ENCODE measurements around the gene UNG.

The UNG gene

GRCh38 chr12:109099431-109100020, 2.1 kb downstream of the UNG start:
- no peak for DNase-seq
- CTCF ChIA-PET, result interaction anchor here (1.0 to 2.8 kb wide), 2 partner anchors 13 to 27 kb away, joined by 3 to 17 read pairs; no protein-coding TSS in a partner anchor
- Mint-ChIP-seq H3K36me3 (peaks cover 28% of the 10 kb centered on the region), H3K9me3 (no peaks in the 10 kb centered on the region), H3K4me3 (peak overlapping the region; percentile 75), H3K4me1 (peaks cover 27% of the 10 kb centered on the region), H3K27me3 (peaks cover 3% of the 10 kb centered on the region), H3K27ac (peak overlapping the region; percentile 43)

GRCh38 chr12:109100741-109101140, 3.3 kb downstream of the UNG start:
- H3K4me1 Mint-ChIP-seq, result peaks cover 27% of the 10 kb centered on the region
- H3K27ac Mint-ChIP-seq, result no peak overlapping the region
- CTCF ChIA-PET, result interaction anchor here (2.8 kb wide), 1 partner anchor 12 kb away, joined by 17 read pairs; no protein-coding TSS in a partner anchor
- H3K4me3 Mint-ChIP-seq, result no peak overlapping the region
- peaks cover 3% of the 10 kb centered on the region for H3K27me3 Mint-ChIP-seq
- no peaks in the 10 kb centered on the region for H3K9me3 Mint-ChIP-seq
- no peak for DNase-seq
- peaks cover 35% of the 10 kb centered on the region for H3K36me3 Mint-ChIP-seq

DNA sequence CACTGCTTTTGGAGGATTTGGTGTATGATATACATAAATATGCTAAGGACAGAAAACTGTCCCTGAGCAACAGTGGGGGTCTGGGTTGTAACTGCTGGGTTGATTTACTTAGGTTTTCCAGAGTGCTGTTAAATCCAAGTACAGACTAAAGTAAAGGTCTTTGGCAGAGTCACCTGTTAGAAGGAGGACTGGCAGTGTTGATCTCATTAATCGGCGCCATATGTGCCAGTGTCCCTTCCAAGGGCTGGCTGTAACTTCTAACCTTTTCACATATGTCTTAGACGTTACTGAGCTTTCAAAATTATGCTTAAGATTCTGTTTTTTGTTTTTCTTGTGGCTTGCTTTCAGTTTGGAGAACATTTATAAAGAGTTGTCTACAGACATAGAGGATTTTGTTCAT, 5.1 kb downstream of the UNG start:
- Mint-ChIP-seq H3K27ac (no peak overlapping the region), H3K9me3 (no peaks in the 10 kb centered on the region), H3K36me3 (peaks cover 37% of the 10 kb centered on the region), H3K4me1 (peaks cover 27% of the 10 kb centered on the region), H3K4me3 (no peak overlapping the region), H3K27me3 (peaks cover 3% of the 10 kb centered on the region)
- no peak for DNase-seq
- CTCF ChIA-PET, result interaction anchor here (0.6 to 1.9 kb wide), 3 partner anchors 9 to 242 kb away, joined by 3 to 5 read pairs (median 4); no protein-coding TSS in a partner anchor

- H3K27ac Mint-ChIP-seq, result no peak overlapping the region
- H3K4me3 Mint-ChIP-seq, result no peak overlapping the region
- peaks cover 3% of the 10 kb centered on the region for H3K27me3 Mint-ChIP-seq
- H3K36me3 Mint-ChIP-seq, result peaks cover 34% of the 10 kb centered on the region
- H3K9me3 Mint-ChIP-seq, result no peaks in the 10 kb centered on the region
- DNase-seq, result no peak
- H3K4me1 Mint-ChIP-seq, result peaks cover 5% of the 10 kb centered on the region
- CTCF ChIA-PET, result no interaction called here
Observed at GRCh38 chr12:109105176-109105575, 7.8 kb downstream of the UNG start.

GRCh38 chr12:109109746-109110350, 12.5 kb downstream of the UNG start:
- peaks cover 19% of the 10 kb centered on the region for H3K36me3 Mint-ChIP-seq
- H3K9me3 Mint-ChIP-seq, result no peaks in the 10 kb centered on the region
- DNase-seq, result no peak
- H3K27me3 Mint-ChIP-seq, result no peaks in the 10 kb centered on the region
- no peak overlapping the region for H3K4me3 Mint-ChIP-seq
- CTCF ChIA-PET, result interaction anchor here (0.6 to 0.7 kb wide), 2 partner anchors 10 to 284 kb away, joined by 3 read pairs; no protein-coding TSS in a partner anchor
- H3K4me1 Mint-ChIP-seq, result peaks cover 23% of the 10 kb centered on the region
- H3K27ac Mint-ChIP-seq, result no peak overlapping the region

- Mint-ChIP-seq H3K27me3 (no peaks in the 10 kb centered on the region), H3K4me3 (peak overlapping the region; percentile 73), H3K4me1 (peaks cover 32% of the 10 kb centered on the region), H3K9me3 (no peaks in the 10 kb centered on the region), H3K27ac (peak overlapping the region; percentile 79), H3K36me3 (peaks cover 12% of the 10 kb centered on the region)
- CTCF ChIA-PET, result interaction anchor here (0.9 to 2.7 kb wide), 8 partner anchors 9 to 282 kb away, joined by 3 to 17 read pairs (median 5); no protein-coding TSS in a partner anchor
- DNase-seq, result peak; percentile 70
Observed at GRCh38 chr12:109110988-109111495, 13.6 kb downstream of the UNG start.

- no peaks in the 10 kb centered on the region for H3K9me3 Mint-ChIP-seq
- H3K4me3 Mint-ChIP-seq, result no peak overlapping the region
- H3K27ac Mint-ChIP-seq, result no peak overlapping the region
- H3K27me3 Mint-ChIP-seq, result no peaks in the 10 kb centered on the region
- H3K4me1 Mint-ChIP-seq, result peaks cover 32% of the 10 kb centered on the region
- CTCF ChIA-PET, result interaction anchor here (0.9 to 2.7 kb wide), 11 partner anchors 8 to 280 kb away, joined by 3 to 17 read pairs (median 5); no protein-coding TSS in a partner anchor
- peaks cover 9% of the 10 kb centered on the region for H3K36me3 Mint-ChIP-seq
- DNase-seq, result no peak
Observed at GRCh38 chr12:109112720-109113465, 15.5 kb downstream of the UNG start.

DNA sequence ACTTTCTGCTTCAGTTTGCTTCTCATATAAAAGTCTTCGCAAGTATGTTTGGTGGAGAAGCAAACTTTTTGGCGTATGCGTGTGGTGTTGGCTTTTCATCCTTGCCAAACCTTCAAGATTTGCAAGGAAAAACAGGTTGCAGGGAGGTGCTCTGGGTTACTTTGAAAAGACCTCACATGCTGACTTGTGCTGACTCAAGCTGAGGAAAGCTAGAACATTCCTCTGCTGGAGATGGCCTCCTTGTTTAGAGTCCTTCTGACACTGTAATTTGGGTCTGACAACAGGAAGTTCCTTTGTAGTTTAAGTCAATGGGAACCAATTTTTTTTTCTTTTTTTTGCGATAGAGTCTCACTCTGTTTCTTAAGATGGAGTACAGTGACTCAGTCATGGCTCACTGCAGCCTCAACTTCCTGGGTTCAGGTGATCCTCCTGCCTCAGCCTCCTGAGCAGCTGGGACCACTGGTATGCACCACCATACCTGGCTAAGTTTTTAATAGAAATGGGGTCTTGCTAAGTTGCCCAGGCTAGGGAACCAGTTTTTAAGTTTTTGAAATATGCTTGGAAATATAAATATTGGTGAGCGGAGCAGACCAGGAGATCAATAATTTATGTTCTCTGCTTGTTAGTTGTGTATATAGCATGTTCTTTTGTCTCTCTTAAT, 16.4 kb downstream of the UNG start:
- Mint-ChIP-seq H3K36me3 (peaks cover 8% of the 10 kb centered on the region), H3K27me3 (no peaks in the 10 kb centered on the region), H3K27ac (no peak overlapping the region), H3K9me3 (no peaks in the 10 kb centered on the region), H3K4me1 (peaks cover 32% of the 10 kb centered on the region), H3K4me3 (no peak overlapping the region)
- DNase-seq, result no peak
- CTCF ChIA-PET, result interaction anchor here (2.4 to 2.7 kb wide), 2 partner anchors 15 to 275 kb away, joined by 15 to 17 read pairs; no protein-coding TSS in a partner anchor

- H3K27ac Mint-ChIP-seq, result no peak overlapping the region
- H3K4me1 Mint-ChIP-seq, result peaks cover 32% of the 10 kb centered on the region
- no peaks in the 10 kb centered on the region for H3K27me3 Mint-ChIP-seq
- H3K36me3 Mint-ChIP-seq, result peaks cover 6% of the 10 kb centered on the region
- CTCF ChIA-PET, result no interaction called here
- H3K4me3 Mint-ChIP-seq, result no peak overlapping the region
- no peak for DNase-seq
- H3K9me3 Mint-ChIP-seq, result no peaks in the 10 kb centered on the region
Observed at GRCh38 chr12:109114644-109115043, 17.2 kb downstream of the UNG start.

GRCh38 chr12:109115404-109115757, 18.0 kb downstream of the UNG start:
- H3K9me3 Mint-ChIP-seq, result no peaks in the 10 kb centered on the region
- DNase-seq, result no peak
- CTCF ChIA-PET, result interaction anchor here (0.7 kb wide), 1 partner anchor 268 kb away, joined by 3 read pairs; no protein-coding TSS in a partner anchor
- no peak overlapping the region for H3K27ac Mint-ChIP-seq
- peaks cover 2% of the 10 kb centered on the region for H3K36me3 Mint-ChIP-seq
- no peak overlapping the region for H3K4me3 Mint-ChIP-seq
- H3K4me1 Mint-ChIP-seq, result peaks cover 30% of the 10 kb centered on the region
- no peaks in the 10 kb centered on the region for H3K27me3 Mint-ChIP-seq

DNA sequence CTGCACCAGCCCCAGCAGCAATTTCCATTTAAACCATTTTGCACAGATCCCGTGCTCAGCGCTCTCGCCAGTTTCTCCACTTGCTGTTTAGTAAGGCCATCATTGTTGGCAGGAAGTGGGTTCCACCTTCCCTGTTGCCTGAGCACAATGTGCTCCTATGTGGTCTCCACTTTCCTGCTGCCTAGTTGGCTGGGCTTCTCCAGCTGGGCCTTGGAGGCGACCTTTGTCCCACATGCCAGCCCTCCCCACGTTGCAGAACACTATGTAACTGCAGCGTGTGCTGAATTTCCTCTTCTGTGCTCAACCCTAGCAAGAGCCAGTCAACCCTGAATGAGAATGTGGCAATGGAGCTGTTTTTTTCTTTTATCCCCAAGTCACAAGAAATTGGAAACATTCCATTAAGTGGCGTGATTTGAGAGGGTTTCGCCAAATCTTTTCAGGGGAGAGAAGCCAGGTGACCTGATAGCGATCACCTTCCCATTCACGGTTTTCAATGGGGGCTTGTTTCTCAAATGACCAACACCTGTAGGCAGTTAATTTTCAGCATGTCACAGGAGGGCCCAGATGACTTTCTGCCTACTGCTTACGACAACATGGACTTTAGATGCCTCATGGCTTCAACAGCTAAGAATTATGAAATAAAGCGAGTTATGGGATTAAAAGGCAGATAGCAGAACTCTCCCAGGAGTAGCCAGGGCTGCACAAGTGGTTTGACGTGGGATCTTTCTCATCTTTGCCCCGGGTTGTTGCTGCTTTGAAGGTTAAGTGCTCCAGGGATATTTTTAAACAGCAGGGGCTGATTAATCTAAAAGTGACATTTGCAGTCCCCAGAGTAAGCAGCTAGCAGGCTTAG, 18.6 kb downstream of the UNG start, which contains the start of gene ACACB:
Gene ACACB (plus strand): TSS at position 830 of the 853 bp plus-strand sequence. CDS start 22,819 bp downstream, outside the sequence.
- Mint-ChIP-seq H3K9me3 (no peaks in the 10 kb centered on the region), H3K27ac (no peak within 1 kb of the TSS), H3K4me3 (no peak within 1 kb of the TSS), H3K4me1 (peaks cover 27% of the 10 kb centered on the region), H3K27me3 (no peaks in the 10 kb centered on the region), H3K36me3 (no peaks in the 10 kb centered on the region)
- DNase-seq, result no peak
- CTCF ChIA-PET, result interaction anchor here (1.0 kb wide), 1 partner anchor 270 kb away, joined by 3 read pairs; no protein-coding TSS in a partner anchor

GRCh38 chr12:109116611-109116949, 19.2 kb downstream of the UNG start:
- H3K27me3 Mint-ChIP-seq, result no peaks in the 10 kb centered on the region
- H3K27ac Mint-ChIP-seq, result no peak overlapping the region
- no peak for DNase-seq
- no peaks in the 10 kb centered on the region for H3K36me3 Mint-ChIP-seq
- CTCF ChIA-PET, result interaction anchor here (1.0 kb wide), 1 partner anchor 269 kb away, joined by 3 read pairs; no protein-coding TSS in a partner anchor
- peaks cover 24% of the 10 kb centered on the region for H3K4me1 Mint-ChIP-seq
- no peak overlapping the region for H3K4me3 Mint-ChIP-seq
- no peaks in the 10 kb centered on the region for H3K9me3 Mint-ChIP-seq

- H3K36me3 Mint-ChIP-seq, result no peaks in the 10 kb centered on the region
- no peaks in the 10 kb centered on the region for H3K27me3 Mint-ChIP-seq
- H3K4me3 Mint-ChIP-seq, result no peak overlapping the region
- no peak for DNase-seq
- H3K4me1 Mint-ChIP-seq, result peaks cover 6% of the 10 kb centered on the region
- no peaks in the 10 kb centered on the region for H3K9me3 Mint-ChIP-seq
- no peak overlapping the region for H3K27ac Mint-ChIP-seq
- CTCF ChIA-PET, result interaction anchor here (0.6 to 1.4 kb wide), 2 partner anchors 8 to 11 kb away, joined by 3 to 4 read pairs; no protein-coding TSS in a partner anchor
Observed at GRCh38 chr12:109120095-109120494, 22.7 kb downstream of the UNG start.

Measured in activated naive CD4-positive, alpha-beta T cell treated with anti-CD3 and anti-CD28 coated beads, Interleukin-2, amount 10 ng/mL, durations not matched to agents 7 days and 5 days (primary cell).